Liver (tissue), 9 donors: ENCODE data around the gene KRTAP3-2. TPM values are rescaled to one million over a fixed set of nuclear protein-coding genes. Genes with fewer than 3 reads are reported as not detected.

Source experiments
- DNase-seq: peaks from one replicate; pipeline ENCODE4 v3.0.0-alpha.2; 2017; ENCODE audit warnings: low spot score
- H3K27ac ChIP-seq, 2 donors: one replicate each; pipeline ENCODE4 v1.7.0; 2013; ENCODE audit warnings: inconsistent platforms in 2 of 2, low read length in 2 of 2, control low read depth in 1 of 2, low read depth in 1 of 2, mild to moderate bottlenecking in 1 of 2
- H3K27me3 ChIP-seq, 4 donors: one replicate each; pipeline versions ENCODE4 v1.6.1 to v1.7.0; 2013; ENCODE audit warnings: low read length in 3 of 4, inconsistent platforms in 1 of 4, mild to moderate bottlenecking in 1 of 4, moderate library complexity in 1 of 4; ENCODE audit not compliant: control insufficient read depth in 4 of 4, insufficient read depth in 4 of 4
- H3K36me3 ChIP-seq, 4 donors: one replicate each; pipeline versions ENCODE4 v1.6.1 to v1.7.0; 2013; ENCODE audit warnings: low read length in 3 of 4, mild to moderate bottlenecking in 3 of 4, low read depth in 1 of 4, moderate library complexity in 1 of 4; ENCODE audit not compliant: control insufficient read depth in 4 of 4, insufficient read depth in 3 of 4
- H3K4me1 ChIP-seq, 4 donors: one replicate each; pipeline versions ENCODE4 v1.6.1 to v1.7.0; 2013; ENCODE audit warnings: low read length in 3 of 4, mild to moderate bottlenecking in 3 of 4, moderate library complexity in 1 of 4; ENCODE audit not compliant: control insufficient read depth in 4 of 4, insufficient read depth in 4 of 4
- H3K4me3 ChIP-seq, 3 donors: one replicate each; pipeline versions ENCODE4 v1.6.1 to v1.7.0; 2013; ENCODE audit warnings: low read length in 3 of 3, control low read depth in 1 of 3, low read depth in 1 of 3, mild to moderate bottlenecking in 1 of 3
- H3K9ac ChIP-seq, 2 donors: one replicate each; pipeline ENCODE4 v1.7.0; 2013; ENCODE audit warnings: low read length in 2 of 2, mild to moderate bottlenecking in 2 of 2, moderate library complexity in 2 of 2, control low read depth in 1 of 2, low read depth in 1 of 2
- H3K9me3 ChIP-seq, 4 donors: one replicate each; pipeline versions ENCODE4 v1.6.1 to v1.7.0; 2013; ENCODE audit warnings: low read length in 3 of 4; ENCODE audit not compliant: control insufficient read depth in 4 of 4
- EGR1 ChIP-seq, 2 donors: IDR thresholded peaks; 2 replicates each; pipeline ENCODE4 v1.6.1; 2016 to 2018; ENCODE audit warnings: antibody characterized with exemption in 2 of 2, low read depth in 2 of 2
- FOXA1 ChIP-seq: IDR thresholded peaks from 2 replicates; pipeline ENCODE4 v1.6.1; 2016; ENCODE audit warnings: antibody characterized with exemption
- FOXA2 ChIP-seq: IDR thresholded peaks from 2 replicates; pipeline ENCODE4 v1.6.1; 2016; ENCODE audit warnings: antibody characterized with exemption
- GABPA ChIP-seq, 2 donors: IDR thresholded peaks in 1 of 2; conservative IDR thresholded peaks in 1 of 2; 2 replicates each; pipeline ENCODE4 v1.6.1; 2016; ENCODE audit warnings: antibody characterized with exemption in 2 of 2, mild to moderate bottlenecking in 1 of 2, moderate library complexity in 1 of 2
- HNF4A ChIP-seq, 2 donors: conservative IDR thresholded peaks; 2 replicates each; pipeline ENCODE4 v1.6.1; 2016; ENCODE audit warnings: antibody characterized with exemption in 2 of 2, mild to moderate bottlenecking in 2 of 2
- HNF4G ChIP-seq: IDR thresholded peaks from 2 replicates; pipeline ENCODE4 v1.6.1; 2016; ENCODE audit warnings: antibody characterized with exemption
- JUND ChIP-seq, 2 donors: IDR thresholded peaks; 2 replicates each; pipeline ENCODE4 v1.6.1; 2016; ENCODE audit warnings: antibody characterized with exemption in 2 of 2
- NR2F2 ChIP-seq: IDR thresholded peaks from 2 replicates; pipeline ENCODE4 v1.6.1; 2016; ENCODE audit warnings: antibody characterized with exemption
- RAD21 ChIP-seq, 2 donors: IDR thresholded peaks; 2 replicates each; pipeline ENCODE4 v1.6.1; 2016; ENCODE audit warnings: antibody characterized with exemption in 2 of 2, mild to moderate bottlenecking in 2 of 2
- RXRA ChIP-seq, 2 donors: IDR thresholded peaks; 2 replicates each; pipeline ENCODE4 v1.6.1; 2017 to 2018; ENCODE audit warnings: antibody characterized with exemption in 2 of 2, mild to moderate bottlenecking in 1 of 2
- SP1 ChIP-seq: IDR thresholded peaks from 2 replicates; pipeline ENCODE4 v1.6.1; 2018; ENCODE audit warnings: antibody characterized with exemption, mild to moderate bottlenecking
- TAF1 ChIP-seq: conservative IDR thresholded peaks from 2 replicates; pipeline ENCODE4 v1.6.1; 2016; ENCODE audit warnings: antibody characterized with exemption, mild to moderate bottlenecking
- YY1 ChIP-seq: IDR thresholded peaks from 2 replicates; pipeline ENCODE4 v1.6.1; 2016; ENCODE audit warnings: antibody characterized with exemption, mild to moderate bottlenecking
- WGBS: extraction: QIAGEN DNeasy Blood & Tissue Kit; methylation state at CpG from one replicate; pipeline ENCODE4 v1.1.7; 2013; 5-methylcytosine and 5-hydroxymethylcytosine counted together
- polyA plus RNA-seq, 2 donors: library from polyadenylated mRNA; stranded (reverse) in 1 of 2; unstranded in 1 of 2; fragments of 200-250 nt in 1 of 2; fragments of >200 nt in 1 of 2; fragmentation: Nextera tagmentation in 1 of 2; extraction: Ambion mirVana in 1 of 2; gene quantifications; one replicate each; pipeline versions ENCODE4 v1.2.1 to v1.2.3, GENCODE V29; 2013 to 2015
- total RNA-seq, 2 donors: library from RNA; depleted of rRNA; stranded (reverse); fragments of >200 nt; gene quantifications; one replicate each; pipeline ENCODE4 v1.2.3, GENCODE V29; 2014
- TF ChIP-seq, protein P1 (sequence below): fragments of 150-350 bp; IDR thresholded peaks from 2 replicates; pipeline ENCODE4 v1.5.1; 2017; ENCODE audit warnings: improper control_type of control experiment, low read depth, low read length; ENCODE audit not compliant: missing input control
- TF ChIP-seq, protein P2 (sequence below): IDR thresholded peaks from 2 replicates; pipeline ENCODE4 v1.6.1; 2016; ENCODE audit warnings: antibody characterized with exemption
- TF ChIP-seq, protein P3 (sequence below): IDR thresholded peaks from 2 replicates; pipeline ENCODE4 v1.6.1; 2016; ENCODE audit warnings: antibody characterized with exemption
- TF ChIP-seq, protein P4 (sequence below): IDR thresholded peaks from 2 replicates; pipeline ENCODE4 v1.6.1; 2016; ENCODE audit warnings: antibody characterized with exemption, mild to moderate bottlenecking
- TF ChIP-seq, protein P5 (sequence below): IDR thresholded peaks from 2 replicates; pipeline ENCODE4 v1.6.1; 2016; ENCODE audit warnings: antibody characterized with exemption
- donor health status: healthy.
- donor health status: healthy.
- donor health status: healthy.
- donor health status: healthy.
- donor health status: healthy.

The KRTAP3-2 gene
- total and polyA plus RNA-seq, 4 donors: not detected

DNA sequence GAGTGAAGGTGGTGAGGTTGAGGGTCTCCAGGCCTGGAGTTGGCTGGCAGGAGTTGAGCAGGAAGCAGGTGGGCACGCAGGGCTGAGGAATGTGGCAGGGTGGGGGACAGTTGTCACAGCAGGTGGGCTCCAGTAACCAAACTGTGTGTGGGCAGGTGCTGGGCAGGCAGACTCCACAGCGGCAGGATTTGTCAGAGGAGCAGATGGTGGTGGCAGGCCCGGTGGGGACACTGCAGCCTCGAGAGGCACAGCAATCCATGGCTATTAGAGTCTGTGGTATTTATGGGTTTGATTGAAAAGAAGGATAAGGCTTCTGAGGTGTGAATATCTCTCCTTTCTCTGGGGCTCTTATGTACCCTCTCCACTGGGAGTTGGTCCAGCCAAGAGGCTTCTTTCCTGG, 5.9 kb downstream of the KRTAP3-2 start, which contains the start of gene KRTAP3-3:
Gene KRTAP3-3 (minus strand): TSS at position 326 of the 400 bp plus-strand sequence. CDS start 67 bp downstream, at position 259.
- Histone ChIP-seq H3K9ac (no peak within 1 kb of the TSS), H3K4me1 (no peaks in the 10 kb centered on the region), H3K36me3 (no peaks in the 10 kb centered on the region), H3K4me3 (no peak within 1 kb of the TSS), H3K27me3 (peaks cover 0 to 11% (median 0%) of the 10 kb centered on the region in 4 donors), H3K9me3 (no peaks in the 10 kb centered on the region), H3K27ac (no peak within 1 kb of the TSS)
- TF ChIP-seq HNF4G: no peak
- TF ChIP-seq RAD21 (IDR thresholded peaks at IDR 0.05): no peak
- TF ChIP-seq EGR1 (IDR thresholded peaks at IDR 0.05; ENCODE audit: low read depth in 2 of 2): no peak
- no peak for TF ChIP-seq GABPA (IDR thresholded peaks at IDR 0.05 in 1 of 2, conservative IDR thresholded peaks at IDR 0.05 in 1 of 2)
- no peak for TF ChIP-seq FOXA2
- TF ChIP-seq YY1: no peak
- TF ChIP-seq TAF1: no peak
- TF ChIP-seq NR2F2: no peak
- no peak for TF ChIP-seq JUND (IDR thresholded peaks at IDR 0.05)
- TF ChIP-seq, protein P1, sequence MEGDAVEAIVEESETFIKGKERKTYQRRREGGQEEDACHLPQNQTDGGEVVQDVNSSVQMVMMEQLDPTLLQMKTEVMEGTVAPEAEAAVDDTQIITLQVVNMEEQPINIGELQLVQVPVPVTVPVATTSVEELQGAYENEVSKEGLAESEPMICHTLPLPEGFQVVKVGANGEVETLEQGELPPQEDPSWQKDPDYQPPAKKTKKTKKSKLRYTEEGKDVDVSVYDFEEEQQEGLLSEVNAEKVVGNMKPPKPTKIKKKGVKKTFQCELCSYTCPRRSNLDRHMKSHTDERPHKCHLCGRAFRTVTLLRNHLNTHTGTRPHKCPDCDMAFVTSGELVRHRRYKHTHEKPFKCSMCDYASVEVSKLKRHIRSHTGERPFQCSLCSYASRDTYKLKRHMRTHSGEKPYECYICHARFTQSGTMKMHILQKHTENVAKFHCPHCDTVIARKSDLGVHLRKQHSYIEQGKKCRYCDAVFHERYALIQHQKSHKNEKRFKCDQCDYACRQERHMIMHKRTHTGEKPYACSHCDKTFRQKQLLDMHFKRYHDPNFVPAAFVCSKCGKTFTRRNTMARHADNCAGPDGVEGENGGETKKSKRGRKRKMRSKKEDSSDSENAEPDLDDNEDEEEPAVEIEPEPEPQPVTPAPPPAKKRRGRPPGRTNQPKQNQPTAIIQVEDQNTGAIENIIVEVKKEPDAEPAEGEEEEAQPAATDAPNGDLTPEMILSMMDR: no peak
- TF ChIP-seq, protein P2, sequence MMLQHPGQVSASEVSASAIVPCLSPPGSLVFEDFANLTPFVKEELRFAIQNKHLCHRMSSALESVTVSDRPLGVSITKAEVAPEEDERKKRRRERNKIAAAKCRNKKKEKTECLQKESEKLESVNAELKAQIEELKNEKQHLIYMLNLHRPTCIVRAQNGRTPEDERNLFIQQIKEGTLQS: no peak
- 50% methylated on average over 4 of the region's 4 CpGs for WGBS
- DNase-seq: no peak

DNA sequence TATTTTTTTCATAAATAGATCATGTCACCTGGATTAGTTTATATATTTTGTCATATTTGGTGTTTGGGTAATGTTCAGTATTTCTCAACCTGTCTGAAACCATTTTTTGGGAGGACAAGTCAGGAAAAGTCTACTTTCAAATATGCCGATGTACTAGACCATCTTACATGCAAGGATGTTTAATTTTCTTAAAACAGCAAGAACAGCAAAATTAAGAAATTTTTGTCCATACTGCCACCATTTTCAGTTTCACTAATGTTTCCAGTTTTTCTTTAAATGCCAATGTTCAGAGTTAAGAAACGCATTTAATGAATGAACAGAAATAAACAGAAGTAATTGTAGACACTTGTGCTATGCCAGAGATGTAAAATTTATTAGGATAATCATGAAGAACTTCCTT, 6.6 kb downstream of the KRTAP3-2 start:
- Histone ChIP-seq H3K9me3 (no peaks in the 10 kb centered on the region), H3K27ac (no peak overlapping the region), H3K9ac (no peak overlapping the region), H3K4me3 (no peak overlapping the region), H3K27me3 (peaks cover 0 to 11% (median 0%) of the 10 kb centered on the region in 4 donors), H3K36me3 (no peaks in the 10 kb centered on the region), H3K4me1 (no peaks in the 10 kb centered on the region)
- 87% methylated on average over 2 of the region's 2 CpGs for WGBS
- no peak for DNase-seq
- TF ChIP-seq HNF4G (no peak), NR2F2 (no peak), YY1 (no peak), FOXA2 (no peak), JUND (IDR thresholded peaks at IDR 0.05) (no peak), FOXA1 (no peak), SP1 (no peak), RXRA (IDR thresholded peaks at IDR 0.05) (no peak), GABPA (IDR thresholded peaks at IDR 0.05 in 1 of 2, conservative IDR thresholded peaks at IDR 0.05 in 1 of 2) (no peak), HNF4A (conservative IDR thresholded peaks at IDR 0.05) (no peak), TAF1 (no peak), RAD21 (IDR thresholded peaks at IDR 0.05) (no peak), EGR1 (IDR thresholded peaks at IDR 0.05; ENCODE audit: low read depth in 2 of 2) (no peak)
- TF ChIP-seq, protein P3, sequence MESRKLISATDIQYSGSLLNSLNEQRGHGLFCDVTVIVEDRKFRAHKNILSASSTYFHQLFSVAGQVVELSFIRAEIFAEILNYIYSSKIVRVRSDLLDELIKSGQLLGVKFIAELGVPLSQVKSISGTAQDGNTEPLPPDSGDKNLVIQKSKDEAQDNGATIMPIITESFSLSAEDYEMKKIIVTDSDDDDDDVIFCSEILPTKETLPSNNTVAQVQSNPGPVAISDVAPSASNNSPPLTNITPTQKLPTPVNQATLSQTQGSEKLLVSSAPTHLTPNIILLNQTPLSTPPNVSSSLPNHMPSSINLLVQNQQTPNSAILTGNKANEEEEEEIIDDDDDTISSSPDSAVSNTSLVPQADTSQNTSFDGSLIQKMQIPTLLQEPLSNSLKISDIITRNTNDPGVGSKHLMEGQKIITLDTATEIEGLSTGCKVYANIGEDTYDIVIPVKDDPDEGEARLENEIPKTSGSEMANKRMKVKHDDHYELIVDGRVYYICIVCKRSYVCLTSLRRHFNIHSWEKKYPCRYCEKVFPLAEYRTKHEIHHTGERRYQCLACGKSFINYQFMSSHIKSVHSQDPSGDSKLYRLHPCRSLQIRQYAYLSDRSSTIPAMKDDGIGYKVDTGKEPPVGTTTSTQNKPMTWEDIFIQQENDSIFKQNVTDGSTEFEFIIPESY: no peak
- TF ChIP-seq, protein P2: no peak
- TF ChIP-seq, protein P4, sequence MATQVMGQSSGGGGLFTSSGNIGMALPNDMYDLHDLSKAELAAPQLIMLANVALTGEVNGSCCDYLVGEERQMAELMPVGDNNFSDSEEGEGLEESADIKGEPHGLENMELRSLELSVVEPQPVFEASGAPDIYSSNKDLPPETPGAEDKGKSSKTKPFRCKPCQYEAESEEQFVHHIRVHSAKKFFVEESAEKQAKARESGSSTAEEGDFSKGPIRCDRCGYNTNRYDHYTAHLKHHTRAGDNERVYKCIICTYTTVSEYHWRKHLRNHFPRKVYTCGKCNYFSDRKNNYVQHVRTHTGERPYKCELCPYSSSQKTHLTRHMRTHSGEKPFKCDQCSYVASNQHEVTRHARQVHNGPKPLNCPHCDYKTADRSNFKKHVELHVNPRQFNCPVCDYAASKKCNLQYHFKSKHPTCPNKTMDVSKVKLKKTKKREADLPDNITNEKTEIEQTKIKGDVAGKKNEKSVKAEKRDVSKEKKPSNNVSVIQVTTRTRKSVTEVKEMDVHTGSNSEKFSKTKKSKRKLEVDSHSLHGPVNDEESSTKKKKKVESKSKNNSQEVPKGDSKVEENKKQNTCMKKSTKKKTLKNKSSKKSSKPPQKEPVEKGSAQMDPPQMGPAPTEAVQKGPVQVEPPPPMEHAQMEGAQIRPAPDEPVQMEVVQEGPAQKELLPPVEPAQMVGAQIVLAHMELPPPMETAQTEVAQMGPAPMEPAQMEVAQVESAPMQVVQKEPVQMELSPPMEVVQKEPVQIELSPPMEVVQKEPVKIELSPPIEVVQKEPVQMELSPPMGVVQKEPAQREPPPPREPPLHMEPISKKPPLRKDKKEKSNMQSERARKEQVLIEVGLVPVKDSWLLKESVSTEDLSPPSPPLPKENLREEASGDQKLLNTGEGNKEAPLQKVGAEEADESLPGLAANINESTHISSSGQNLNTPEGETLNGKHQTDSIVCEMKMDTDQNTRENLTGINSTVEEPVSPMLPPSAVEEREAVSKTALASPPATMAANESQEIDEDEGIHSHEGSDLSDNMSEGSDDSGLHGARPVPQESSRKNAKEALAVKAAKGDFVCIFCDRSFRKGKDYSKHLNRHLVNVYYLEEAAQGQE: no peak
- TF ChIP-seq, protein P5, sequence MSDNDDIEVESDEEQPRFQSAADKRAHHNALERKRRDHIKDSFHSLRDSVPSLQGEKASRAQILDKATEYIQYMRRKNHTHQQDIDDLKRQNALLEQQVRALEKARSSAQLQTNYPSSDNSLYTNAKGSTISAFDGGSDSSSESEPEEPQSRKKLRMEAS: no peak
- TF ChIP-seq, protein P1: no peak
